ENCODE measurements around the gene DCLRE1A. TPM values are rescaled to one million over a fixed set of nuclear protein-coding genes. Genes with fewer than 3 reads are reported as not detected.

DCLRE1A gene
- polyA plus RNA-seq, 1 donor from 2014 or later = 11.6 TPM

DNA sequence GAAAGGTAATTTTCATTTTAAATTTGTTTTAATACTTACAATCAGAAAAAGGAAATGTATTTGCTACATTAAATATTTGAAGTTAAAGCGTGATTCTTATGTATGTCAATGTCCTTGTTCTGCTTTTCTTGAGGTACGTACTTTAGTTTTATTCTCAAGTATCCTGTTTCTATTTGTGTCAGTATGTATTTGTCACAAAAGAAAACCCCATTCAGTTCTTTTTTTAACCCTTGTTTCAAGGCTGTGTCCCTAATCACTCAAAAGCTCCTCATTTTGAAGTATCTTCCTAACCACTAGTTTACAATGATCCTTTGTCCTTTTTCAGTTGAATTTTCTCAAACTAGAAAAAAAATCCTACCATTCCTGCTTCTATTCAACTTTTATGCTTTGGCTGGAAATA lies 25.8 kb upstream of the DCLRE1A start:
- no peak overlapping the region for H3K9ac ChIP-seq (ENCODE audit: low read length)
- TF ChIP-seq SMC3 (conservative IDR thresholded peaks at IDR 0.05; ENCODE audit: poor library complexity) (no peak), EZH2 (IDR thresholded peaks at IDR 0.05; ENCODE audit: borderline replicate concordance, insufficient read depth, low read length, poor library complexity, severe bottlenecking) (no peak), EP300 (conservative IDR thresholded peaks at IDR 0.05; ENCODE audit: poor library complexity, severe bottlenecking) (no peak), MXI1 (conservative IDR thresholded peaks at IDR 0.05; ENCODE audit: poor library complexity, severe bottlenecking) (no peak)
- TF ChIP-seq, protein P1, sequence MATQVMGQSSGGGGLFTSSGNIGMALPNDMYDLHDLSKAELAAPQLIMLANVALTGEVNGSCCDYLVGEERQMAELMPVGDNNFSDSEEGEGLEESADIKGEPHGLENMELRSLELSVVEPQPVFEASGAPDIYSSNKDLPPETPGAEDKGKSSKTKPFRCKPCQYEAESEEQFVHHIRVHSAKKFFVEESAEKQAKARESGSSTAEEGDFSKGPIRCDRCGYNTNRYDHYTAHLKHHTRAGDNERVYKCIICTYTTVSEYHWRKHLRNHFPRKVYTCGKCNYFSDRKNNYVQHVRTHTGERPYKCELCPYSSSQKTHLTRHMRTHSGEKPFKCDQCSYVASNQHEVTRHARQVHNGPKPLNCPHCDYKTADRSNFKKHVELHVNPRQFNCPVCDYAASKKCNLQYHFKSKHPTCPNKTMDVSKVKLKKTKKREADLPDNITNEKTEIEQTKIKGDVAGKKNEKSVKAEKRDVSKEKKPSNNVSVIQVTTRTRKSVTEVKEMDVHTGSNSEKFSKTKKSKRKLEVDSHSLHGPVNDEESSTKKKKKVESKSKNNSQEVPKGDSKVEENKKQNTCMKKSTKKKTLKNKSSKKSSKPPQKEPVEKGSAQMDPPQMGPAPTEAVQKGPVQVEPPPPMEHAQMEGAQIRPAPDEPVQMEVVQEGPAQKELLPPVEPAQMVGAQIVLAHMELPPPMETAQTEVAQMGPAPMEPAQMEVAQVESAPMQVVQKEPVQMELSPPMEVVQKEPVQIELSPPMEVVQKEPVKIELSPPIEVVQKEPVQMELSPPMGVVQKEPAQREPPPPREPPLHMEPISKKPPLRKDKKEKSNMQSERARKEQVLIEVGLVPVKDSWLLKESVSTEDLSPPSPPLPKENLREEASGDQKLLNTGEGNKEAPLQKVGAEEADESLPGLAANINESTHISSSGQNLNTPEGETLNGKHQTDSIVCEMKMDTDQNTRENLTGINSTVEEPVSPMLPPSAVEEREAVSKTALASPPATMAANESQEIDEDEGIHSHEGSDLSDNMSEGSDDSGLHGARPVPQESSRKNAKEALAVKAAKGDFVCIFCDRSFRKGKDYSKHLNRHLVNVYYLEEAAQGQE (IDR thresholded peaks at IDR 0.05; ENCODE audit: borderline replicate concordance) = no peak
- TF ChIP-seq, protein P2, sequence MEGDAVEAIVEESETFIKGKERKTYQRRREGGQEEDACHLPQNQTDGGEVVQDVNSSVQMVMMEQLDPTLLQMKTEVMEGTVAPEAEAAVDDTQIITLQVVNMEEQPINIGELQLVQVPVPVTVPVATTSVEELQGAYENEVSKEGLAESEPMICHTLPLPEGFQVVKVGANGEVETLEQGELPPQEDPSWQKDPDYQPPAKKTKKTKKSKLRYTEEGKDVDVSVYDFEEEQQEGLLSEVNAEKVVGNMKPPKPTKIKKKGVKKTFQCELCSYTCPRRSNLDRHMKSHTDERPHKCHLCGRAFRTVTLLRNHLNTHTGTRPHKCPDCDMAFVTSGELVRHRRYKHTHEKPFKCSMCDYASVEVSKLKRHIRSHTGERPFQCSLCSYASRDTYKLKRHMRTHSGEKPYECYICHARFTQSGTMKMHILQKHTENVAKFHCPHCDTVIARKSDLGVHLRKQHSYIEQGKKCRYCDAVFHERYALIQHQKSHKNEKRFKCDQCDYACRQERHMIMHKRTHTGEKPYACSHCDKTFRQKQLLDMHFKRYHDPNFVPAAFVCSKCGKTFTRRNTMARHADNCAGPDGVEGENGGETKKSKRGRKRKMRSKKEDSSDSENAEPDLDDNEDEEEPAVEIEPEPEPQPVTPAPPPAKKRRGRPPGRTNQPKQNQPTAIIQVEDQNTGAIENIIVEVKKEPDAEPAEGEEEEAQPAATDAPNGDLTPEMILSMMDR (IDR thresholded peaks at IDR 0.05; ENCODE audit: poor library complexity, severe bottlenecking) = no peak
- H3K36me3 ChIP-seq (ENCODE audit: insufficient read depth, low read length) = no peaks in the 10 kb centered on the region
- no peak overlapping the region for H3K4me2 ChIP-seq (ENCODE audit: low read length)
- H3K27me3 ChIP-seq (ENCODE audit: insufficient read depth, low read depth, low read length) = no peaks in the 10 kb centered on the region
- no peak overlapping the region for H3K4me3 ChIP-seq (ENCODE audit: low read length)
- no peak overlapping the region for H3K27ac ChIP-seq (ENCODE audit: low read length)
- H3K9me3 ChIP-seq (ENCODE audit: low read length) = no peaks in the 10 kb centered on the region
- H3K9me2 ChIP-seq (ENCODE audit: insufficient read depth, low read length) = no peaks in the 10 kb centered on the region
- no peak overlapping the region for H2AFZ ChIP-seq (ENCODE audit: low read depth, low read length)
- H3K79me2 ChIP-seq (replicated peaks; ENCODE audit: insufficient read depth, low read length) = peaks cover 6% of the 10 kb centered on the region
- no peaks in the 10 kb centered on the region for H4K20me1 ChIP-seq (ENCODE audit: insufficient read depth)
- no peaks in the 10 kb centered on the region for H3F3A ChIP-seq (ENCODE audit: insufficient read depth, low read length, poor library complexity, severe bottlenecking)

DNA sequence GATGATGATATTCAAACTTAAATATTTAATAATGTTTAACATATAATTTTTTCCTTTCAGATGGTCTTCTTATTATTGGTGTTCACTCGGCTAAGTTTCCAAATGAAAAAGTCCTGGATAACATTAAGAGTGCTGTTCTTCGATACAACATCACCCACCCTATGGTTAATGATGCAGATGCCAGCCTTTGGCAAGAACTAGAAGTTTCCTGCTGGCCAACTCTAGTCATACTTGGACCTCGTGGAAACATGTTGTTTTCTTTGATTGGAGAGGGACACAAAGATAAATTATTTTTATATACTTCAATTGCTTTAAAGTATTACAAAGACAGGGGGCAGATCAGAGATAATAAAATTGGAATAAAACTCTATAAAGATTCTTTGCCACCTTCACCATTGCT lies 22.6 kb upstream of the DCLRE1A start:
- Histone ChIP-seq H3F3A (ENCODE audit: insufficient read depth, low read length, poor library complexity, severe bottlenecking) (no peaks in the 10 kb centered on the region), H3K9ac (ENCODE audit: low read length) (no peak overlapping the region), H3K9me3 (ENCODE audit: low read length) (no peaks in the 10 kb centered on the region), H3K27me3 (ENCODE audit: insufficient read depth, low read depth, low read length) (no peaks in the 10 kb centered on the region), H3K36me3 (ENCODE audit: insufficient read depth, low read length) (peaks cover 5% of the 10 kb centered on the region), H3K27ac (ENCODE audit: low read length) (no peak overlapping the region), H2AFZ (ENCODE audit: low read depth, low read length) (no peak overlapping the region), H4K20me1 (ENCODE audit: insufficient read depth) (no peaks in the 10 kb centered on the region), H3K4me2 (ENCODE audit: low read length) (no peak overlapping the region), H3K4me3 (ENCODE audit: low read length) (no peak overlapping the region), H3K79me2 (replicated peaks; ENCODE audit: insufficient read depth, low read length) (peaks cover 7% of the 10 kb centered on the region), H3K9me2 (ENCODE audit: insufficient read depth, low read length) (no peaks in the 10 kb centered on the region)
- TF ChIP-seq EZH2 (IDR thresholded peaks at IDR 0.05; ENCODE audit: borderline replicate concordance, insufficient read depth, low read length, poor library complexity, severe bottlenecking) (no peak), TAF1 (IDR thresholded peaks at IDR 0.05; ENCODE audit: low read depth) (no peak), POLR2AphosphoS5 (IDR thresholded peaks at IDR 0.05) (no peak), SMC3 (conservative IDR thresholded peaks at IDR 0.05; ENCODE audit: poor library complexity) (no peak), RAD21 (conservative IDR thresholded peaks at IDR 0.05) (no peak), EP300 (conservative IDR thresholded peaks at IDR 0.05; ENCODE audit: poor library complexity, severe bottlenecking) (no peak), MXI1 (conservative IDR thresholded peaks at IDR 0.05; ENCODE audit: poor library complexity, severe bottlenecking) (no peak)
- TF ChIP-seq, protein P1 (IDR thresholded peaks at IDR 0.05; ENCODE audit: borderline replicate concordance) = no peak

All from neural cell (in vitro differentiated cells).